AG04450 (cell line): ENCODE data around the gene EXOC4. TPM values are rescaled to one million over a fixed set of nuclear protein-coding genes. Genes with fewer than 3 reads are reported as not detected.

Experiments
- CTCF ChIA-PET: fragments of 300-600, 350-600 bp; formaldehyde crosslinking; extraction: SDS; loops from one replicate; lab custom pipeline; 2022; ENCODE audit warnings: antibody characterized with exemption, inconsistent platforms; lab: Charles Lee
- POLR2A ChIA-PET: fragments of 350-600 bp; formaldehyde crosslinking; extraction: SDS; loops from one replicate; lab custom pipeline; 2021; ENCODE audit warnings: antibody characterized with exemption, inconsistent platforms; lab: Yijun Ruan, JAX
- DNase-seq: peaks from one replicate; pipeline ENCODE4 v3.0.0-alpha.2; 2011; ENCODE audit warnings: low read depth, low spot score
- H3K27ac ChIP-seq: one replicate; pipeline ENCODE4 v1.5.1; 2012; ENCODE audit warnings: low read depth, low read length, control low read depth
- H3K27me3 ChIP-seq: one replicate; pipeline ENCODE4 v1.6.0; 2012; ENCODE audit warnings: low read length; ENCODE audit not compliant: control insufficient read depth, insufficient read depth
- H3K4me3 ChIP-seq: 2 replicates; pipeline ENCODE4 v1.5.1; 2011; ENCODE audit warnings: mild to moderate bottlenecking, low read depth, low read length, control low read depth
- H3K9me3 ChIP-seq: 2 replicates; pipeline ENCODE4 v1.5.1; 2012; ENCODE audit warnings: low read length; ENCODE audit not compliant: control insufficient read depth, insufficient read depth
- CTCF ChIP-seq: IDR thresholded peaks from 2 replicates; pipeline ENCODE4 v1.5.1; 2011; ENCODE audit warnings: low read depth, low read length, control low read depth, inconsistent platforms
- polyA plus RNA-seq: library from polyadenylated mRNA; depleted of rRNA; stranded (reverse); fragments of >200 nt; gene quantifications from 2 replicates; pipeline ENCODE4 v1.2.3, GENCODE V29; 2011

EXOC4 gene
- polyA plus RNA-seq, 1 experiment, result 73.5 TPM

- CTCF ChIA-PET, result no interaction called here
- no peak for DNase-seq
- POLR2A ChIA-PET, result no interaction called here
- Histone ChIP-seq H3K4me3 (no peak overlapping the region), H3K27me3 (no peaks in the 10 kb centered on the region), H3K27ac (no peak overlapping the region), H3K9me3 (no peaks in the 10 kb centered on the region)
- no peak for TF ChIP-seq CTCF
Observed at GRCh38 chr7:134083766-134084487, 831.0 kb downstream of the EXOC4 start.

GRCh38 chr7:134084488-134085144 is 831.7 kb downstream of the EXOC4 start:
- DNase-seq, result no peak
- Histone ChIP-seq H3K27me3 (no peaks in the 10 kb centered on the region), H3K9me3 (no peaks in the 10 kb centered on the region), H3K4me3 (no peak overlapping the region), H3K27ac (no peak overlapping the region)
- ChIA-PET POLR2A (no interaction called here), CTCF (interaction anchor here (0.8 kb wide), 1 partner anchor 26 kb away, joined by 12 read pairs; no protein-coding TSS in a partner anchor)
- TF ChIP-seq CTCF, result no peak

GRCh38 chr7:134085311-134085710 is 832.4 kb downstream of the EXOC4 start:
- no peak for TF ChIP-seq CTCF
- no peak for DNase-seq
- POLR2A ChIA-PET, result no interaction called here
- Histone ChIP-seq H3K9me3 (peaks cover 3% of the 10 kb centered on the region; the same call in 1 of the 2 replicates), H3K27me3 (no peaks in the 10 kb centered on the region), H3K4me3 (no peak overlapping the region), H3K27ac (no peak overlapping the region)
- CTCF ChIA-PET, result interaction anchor here (0.8 kb wide), 1 partner anchor 27 kb away, joined by 12 read pairs; no protein-coding TSS in a partner anchor

GRCh38 chr7:134086998-134087735 is 834.3 kb downstream of the EXOC4 start:
- Histone ChIP-seq H3K27ac (no peak overlapping the region), H3K27me3 (no peaks in the 10 kb centered on the region), H3K4me3 (no peak overlapping the region), H3K9me3 (peaks cover 4% of the 10 kb centered on the region; the same call in 1 of the 2 replicates)
- TF ChIP-seq CTCF, result no peak
- no peak for DNase-seq
- ChIA-PET POLR2A (no interaction called here), CTCF (interaction anchor here (1.2 kb wide), 1 partner anchor 271 kb away, joined by 3 read pairs; no protein-coding TSS in a partner anchor)
